ENCODE data around the gene SPTSSB. TPM values are rescaled to one million over a fixed set of nuclear protein-coding genes. Genes with fewer than 3 reads are reported as not detected.

SPTSSB gene
- not detected in 2 replicates for total RNA-seq (2014; rRNA removed; shearing (Covaris generic); ENCODE audit: low replicate concordance)

- peaks cover 34% of the 10 kb centered on the region for H3K27me3 ChIP-seq
- DNase-seq, result peak; percentile 24
These were observed at the start of gene SPTSSB for GRCh38 chr3:161371441-161372320. Gene SPTSSB (minus strand): TSS chr3:161371517. CDS start chr3:161346323, 25,194 bp downstream.

GRCh38 chr3:161420746-161421145, 49.4 kb upstream of the SPTSSB start:
- no peak overlapping the region for H3K4me3 ChIP-seq
- no peaks in the 10 kb centered on the region for H3K27me3 ChIP-seq
- peaks cover 2% of the 10 kb centered on the region; the same call in 1 of the 2 replicates for H3K9me3 ChIP-seq
- DNase-seq, result no peak
- no peaks in the 10 kb centered on the region for H3K36me3 ChIP-seq

More at GRCh38 chr3:161371441-161372320, at the start of gene SPTSSB:
- Histone ChIP-seq H3K36me3 (no peaks in the 10 kb centered on the region), H3K9me3 (no peaks in the 10 kb centered on the region), H3K4me3 (peak within 1 kb of the TSS; percentile 45)

- H3K9me3 ChIP-seq, result peaks cover 2% of the 10 kb centered on the region; the same call in 1 of the 2 replicates
- DNase-seq, result no peak
- H3K36me3 ChIP-seq, result no peaks in the 10 kb centered on the region
- no peaks in the 10 kb centered on the region for H3K27me3 ChIP-seq
- no peak overlapping the region for H3K4me3 ChIP-seq
These were observed 48.4 kb upstream of the SPTSSB start for GRCh38 chr3:161419555-161420333.

GRCh38 chr3:161415506-161416231, 44.4 kb upstream of the SPTSSB start:
- peak; percentile 70 for DNase-seq
- Histone ChIP-seq H3K27me3 (no peaks in the 10 kb centered on the region), H3K36me3 (no peaks in the 10 kb centered on the region), H3K4me3 (no peak overlapping the region), H3K9me3 (peaks cover 2% of the 10 kb centered on the region; the same call in 1 of the 2 replicates)

- no peaks in the 10 kb centered on the region for H3K27me3 ChIP-seq
- peaks cover 2% of the 10 kb centered on the region; the same call in 1 of the 2 replicates for H3K9me3 ChIP-seq
- H3K4me3 ChIP-seq, result no peak overlapping the region
- no peak for DNase-seq
- H3K36me3 ChIP-seq, result no peaks in the 10 kb centered on the region
These were observed 43.6 kb upstream of the SPTSSB start for GRCh38 chr3:161414907-161415306.

- Histone ChIP-seq H3K27me3 (no peaks in the 10 kb centered on the region), H3K9me3 (peaks cover 2% of the 10 kb centered on the region; the same call in 1 of the 2 replicates), H3K36me3 (no peaks in the 10 kb centered on the region), H3K4me3 (no peak overlapping the region)
- DNase-seq, result no peak
These were observed 42.5 kb upstream of the SPTSSB start for GRCh38 chr3:161413855-161414210.

- H3K36me3 ChIP-seq, result no peaks in the 10 kb centered on the region
- peak; percentile 93 for DNase-seq
- H3K4me3 ChIP-seq, result no peak overlapping the region
- H3K9me3 ChIP-seq, result peaks cover 2% of the 10 kb centered on the region; the same call in 1 of the 2 replicates
- H3K27me3 ChIP-seq, result no peaks in the 10 kb centered on the region
These were observed 42.0 kb upstream of the SPTSSB start for GRCh38 chr3:161413127-161413854.

GRCh38 chr3:161412123-161412522, 40.8 kb upstream of the SPTSSB start:
- peaks cover under 1% of the 10 kb centered on the region; the same call in 1 of the 2 replicates for H3K9me3 ChIP-seq
- H3K27me3 ChIP-seq, result no peaks in the 10 kb centered on the region
- H3K4me3 ChIP-seq, result no peak overlapping the region
- H3K36me3 ChIP-seq, result no peaks in the 10 kb centered on the region
- DNase-seq, result no peak

- Histone ChIP-seq H3K27me3 (no peaks in the 10 kb centered on the region), H3K4me3 (no peak overlapping the region), H3K9me3 (no peaks in the 10 kb centered on the region), H3K36me3 (no peaks in the 10 kb centered on the region)
- no peak for DNase-seq
These were observed 38.5 kb upstream of the SPTSSB start for GRCh38 chr3:161409858-161410257.

GRCh38 chr3:161409069-161409468, 37.8 kb upstream of the SPTSSB start:
- peak; percentile 26 for DNase-seq
- no peak overlapping the region for H3K4me3 ChIP-seq
- H3K27me3 ChIP-seq, result no peaks in the 10 kb centered on the region
- no peaks in the 10 kb centered on the region for H3K36me3 ChIP-seq
- no peaks in the 10 kb centered on the region for H3K9me3 ChIP-seq

GRCh38 chr3:161406594-161407555, 35.6 kb upstream of the SPTSSB start:
- DNase-seq, result no peak
- Histone ChIP-seq H3K4me3 (no peak overlapping the region), H3K36me3 (no peaks in the 10 kb centered on the region), H3K27me3 (no peaks in the 10 kb centered on the region), H3K9me3 (no peaks in the 10 kb centered on the region)

- Histone ChIP-seq H3K4me3 (no peak overlapping the region), H3K27me3 (no peaks in the 10 kb centered on the region), H3K36me3 (no peaks in the 10 kb centered on the region)
These were observed 34.5 kb upstream of the SPTSSB start for GRCh38 chr3:161405836-161406235.

GRCh38 chr3:161405087-161405486, 33.8 kb upstream of the SPTSSB start:
- no peaks in the 10 kb centered on the region for H3K9me3 ChIP-seq
- no peaks in the 10 kb centered on the region for H3K27me3 ChIP-seq
- DNase-seq, result no peak
- no peaks in the 10 kb centered on the region for H3K36me3 ChIP-seq
- no peak overlapping the region for H3K4me3 ChIP-seq

More at GRCh38 chr3:161405836-161406235, 34.5 kb upstream of the SPTSSB start:
- H3K9me3 ChIP-seq, result no peaks in the 10 kb centered on the region
- no peak for DNase-seq

GRCh38 chr3:161403251-161403650, 31.9 kb upstream of the SPTSSB start:
- H3K9me3 ChIP-seq, result no peaks in the 10 kb centered on the region; the same call in 1 of the 2 replicates
- no peaks in the 10 kb centered on the region for H3K27me3 ChIP-seq
- no peak for DNase-seq
- no peak overlapping the region for H3K4me3 ChIP-seq
- no peaks in the 10 kb centered on the region for H3K36me3 ChIP-seq

- no peaks in the 10 kb centered on the region; the same call in 1 of the 2 replicates for H3K9me3 ChIP-seq
- no peaks in the 10 kb centered on the region for H3K27me3 ChIP-seq
- H3K4me3 ChIP-seq, result no peak overlapping the region
- no peak for DNase-seq
- H3K36me3 ChIP-seq, result no peaks in the 10 kb centered on the region
These were observed 30.1 kb upstream of the SPTSSB start for GRCh38 chr3:161401389-161401788.
